Astrocyte (in vitro differentiated cells and primary cell): ENCODE results near the gene OPCML.

ENCODE experiments used
- CTCF ChIP-seq: IDR thresholded peaks from 2 replicates; pipeline ENCODE4 v1.5.1; 2011; ENCODE audit warnings: low read depth, mild to moderate bottlenecking, inconsistent platforms, low read length, moderate library complexity; ENCODE audit not compliant: insufficient read depth
- EZH2 ChIP-seq: IDR thresholded peaks from 2 replicates; pipeline ENCODE4 v1.6.1; 2012; ENCODE audit warnings: mild to moderate bottlenecking, low read length, inconsistent platforms; ENCODE audit not compliant: insufficient read depth

- TF ChIP-seq CTCF (no peak), EZH2 (no peak)
Measured at GRCh38 chr11:132883241-132883640, 649.1 kb downstream of the OPCML start.
